GM20000 (cell line): ENCODE measurements around the gene A2ML1.

Source experiments
- DNase-seq: peaks from one replicate; pipeline ENCODE4 v3.0.0; 2012; ENCODE audit warnings: low spot score
- CTCF ChIP-seq: IDR thresholded peaks from 2 replicates; pipeline ENCODE4 v1.5.1; 2012; ENCODE audit warnings: mild to moderate bottlenecking, control low read depth; ENCODE audit errors: extremely low read depth, missing control alignments

The A2ML1 gene

GRCh38 chr12:8837291-8837690, 14.9 kb downstream of the A2ML1 start:
- TF ChIP-seq CTCF = no peak
- DNase-seq = no peak

GRCh38 chr12:8840321-8840720, 17.9 kb downstream of the A2ML1 start:
- no peak for DNase-seq
- TF ChIP-seq CTCF = no peak

- TF ChIP-seq CTCF = no peak
- DNase-seq = no peak
Measured at GRCh38 chr12:8840938-8841633, 18.7 kb downstream of the A2ML1 start.

- no peak for DNase-seq
- TF ChIP-seq CTCF = no peak
Measured at GRCh38 chr12:8841778-8842177, 19.4 kb downstream of the A2ML1 start.

GRCh38 chr12:8844665-8845064, 22.2 kb downstream of the A2ML1 start:
- no peak for DNase-seq
- no peak for TF ChIP-seq CTCF

GRCh38 chr12:8846305-8846704, 23.9 kb downstream of the A2ML1 start:
- no peak for TF ChIP-seq CTCF
- no peak for DNase-seq

GRCh38 chr12:8847435-8847834, 25.0 kb downstream of the A2ML1 start:
- DNase-seq = no peak
- no peak for TF ChIP-seq CTCF
